Endothelial cell of hepatic sinusoid (primary cell): ENCODE data around the gene TRPV3.
"Not testable (repeated sequence)": the region's sequence is repeated elsewhere in the genome, so short reads cannot be mapped to it uniquely, and the experiment has no call there.

Experiments used
- in situ Hi-C: cut with HindIII; loops from 2 replicates; pipeline ENCODE4 v1.10.0; 2017; ENCODE audit warnings: low sequenced_read_pairs

TRPV3 gene

GRCh38 chr17:3527468-3527867 lies 30.1 kb downstream of the TRPV3 start:
- in situ Hi-C loops, result no loop called here

- in situ Hi-C loops, result no loop called here
Observed at GRCh38 chr17:3526971-3527370, 30.6 kb downstream of the TRPV3 start.

DNA sequence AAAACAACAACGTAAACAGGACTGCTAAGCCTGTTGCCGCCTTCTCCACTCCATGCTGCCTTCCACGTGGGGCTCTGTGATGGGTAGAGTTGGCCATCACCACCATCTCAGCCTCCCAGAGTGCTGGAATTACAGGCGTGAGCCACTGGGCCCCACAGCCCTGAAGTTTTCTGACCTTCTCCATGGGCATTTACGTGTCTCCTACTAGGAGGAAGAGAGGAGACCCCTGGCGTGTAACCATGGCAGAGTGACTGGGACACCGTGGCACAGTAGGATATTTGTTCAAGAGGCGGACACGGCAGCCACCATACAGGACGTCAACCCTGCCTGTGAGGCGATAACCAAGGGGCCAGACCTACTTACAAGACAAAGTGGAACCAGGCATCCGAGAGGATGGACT lies 31.1 kb downstream of the TRPV3 start:
- in situ Hi-C loops, result no loop called here

DNA sequence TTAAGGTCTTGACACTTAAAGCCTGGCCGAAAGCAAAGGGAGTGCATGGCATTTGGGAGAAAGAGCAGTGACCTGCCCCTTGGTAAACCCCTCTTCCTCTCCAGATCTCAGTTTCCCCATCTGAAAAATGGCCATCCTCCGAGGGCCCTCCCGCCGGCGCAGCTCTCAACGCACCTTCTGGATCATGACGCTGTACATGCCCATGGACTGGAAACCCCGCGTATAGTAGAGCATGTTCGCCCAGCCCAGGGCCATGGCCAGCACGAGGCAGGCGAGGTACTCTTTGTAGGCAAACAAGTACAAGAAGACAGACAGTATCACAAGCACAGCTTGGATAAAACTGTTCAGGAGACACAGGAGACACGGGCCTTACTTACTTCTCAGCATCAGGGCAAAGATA lies 33.6 kb downstream of the TRPV3 start:
- in situ Hi-C loops, result no loop called here

DNA sequence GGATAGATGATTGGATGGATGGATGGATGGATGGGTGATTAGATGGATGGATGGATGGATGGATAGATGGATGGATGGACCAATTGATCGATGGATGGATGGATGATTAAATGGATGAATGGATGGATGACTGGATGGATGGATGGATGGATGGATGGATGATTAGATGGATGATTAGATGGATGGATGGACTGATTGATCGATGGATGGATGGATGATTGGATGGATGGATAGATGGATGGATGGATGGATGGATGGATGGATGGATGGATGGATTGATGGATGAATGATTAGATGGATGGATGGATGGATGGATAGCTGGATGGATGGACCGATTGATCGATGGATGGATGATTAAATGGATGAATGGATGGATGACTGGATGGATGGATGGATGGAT lies 38.1 kb downstream of the TRPV3 start:
- in situ Hi-C loops, result not testable (repeated sequence)

DNA sequence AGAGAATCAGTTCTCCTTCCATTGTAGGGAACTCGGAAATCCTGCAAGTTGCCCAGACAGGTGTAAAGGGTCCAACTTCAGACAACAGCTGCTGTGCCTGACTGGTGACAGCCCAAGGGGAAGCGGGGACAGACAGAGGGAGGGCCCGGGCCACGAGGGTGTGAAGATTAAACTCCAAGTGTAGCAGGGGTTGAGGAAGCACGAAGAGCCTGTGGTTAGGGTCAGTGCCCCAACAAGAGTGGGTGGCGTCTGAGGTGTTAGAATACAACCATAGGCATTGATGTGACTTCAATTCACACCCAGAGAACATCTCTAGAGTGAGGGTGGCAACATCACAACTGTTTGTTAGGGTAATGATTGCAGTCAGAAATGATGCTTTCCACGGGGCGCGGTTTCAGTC lies 42.7 kb downstream of the TRPV3 start:
- in situ Hi-C loops, result no loop called here

DNA sequence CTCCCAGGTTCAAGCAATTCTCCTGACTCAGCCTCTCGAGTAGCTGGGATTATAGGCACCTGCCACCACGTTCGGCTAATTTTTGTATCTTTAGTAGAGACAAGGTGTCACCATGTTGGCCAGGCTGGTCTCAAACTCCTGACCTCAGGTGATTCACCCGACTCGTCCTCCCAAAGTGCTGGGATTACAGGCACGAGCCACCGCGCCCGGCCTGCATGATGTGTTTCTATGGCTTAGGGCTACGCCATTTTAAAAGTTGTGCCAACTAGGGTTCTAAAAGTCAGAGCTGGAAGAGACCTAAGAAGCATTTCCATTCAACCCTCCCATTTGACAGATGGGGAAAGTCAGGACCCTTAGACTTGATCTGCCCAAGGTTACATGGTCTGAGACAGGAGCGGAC lies 43.4 kb downstream of the TRPV3 start:
- in situ Hi-C loops, result not testable (repeated sequence)

DNA sequence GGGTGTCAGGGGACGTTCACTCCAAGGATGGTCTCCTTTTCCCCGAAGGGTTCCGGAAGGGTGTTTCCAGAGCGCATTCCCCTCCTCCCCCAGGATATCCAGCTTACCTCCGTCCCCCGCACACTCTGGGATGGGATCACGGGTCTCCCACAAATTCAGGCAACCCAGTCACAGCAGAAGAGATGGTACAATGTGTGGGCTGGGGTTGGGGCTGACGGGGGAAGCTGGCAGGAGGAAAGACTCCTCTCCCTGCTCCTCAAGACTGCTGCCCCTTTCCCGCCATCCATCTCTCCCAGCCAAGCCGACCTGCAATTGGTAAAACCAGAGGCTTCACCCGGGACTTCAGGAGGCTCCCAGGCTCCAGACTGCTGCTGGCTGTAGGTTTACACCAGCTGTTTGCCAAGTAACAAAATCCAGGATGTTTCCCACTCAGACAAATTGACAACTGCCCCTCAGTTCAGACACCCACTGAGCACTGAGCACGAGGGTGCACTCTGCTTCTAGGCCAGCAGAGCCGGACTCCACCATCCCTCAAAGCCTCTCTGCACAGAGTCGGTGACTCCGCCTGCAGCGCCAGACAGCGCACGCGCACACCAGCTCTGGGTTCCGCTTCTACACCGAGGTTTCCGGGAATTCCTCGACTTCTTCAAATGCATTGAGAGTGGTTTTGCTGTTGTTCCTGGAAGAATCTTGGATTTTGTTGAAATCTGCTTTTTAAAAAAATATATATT lies 44.1 kb downstream of the TRPV3 start:
- in situ Hi-C loops, result no loop called here

- in situ Hi-C loops, result no loop called here
Observed at GRCh38 chr17:3512505-3513171, 45.0 kb downstream of the TRPV3 start.

GRCh38 chr17:3511852-3512504 lies 45.6 kb downstream of the TRPV3 start:
- in situ Hi-C loops, result no loop called here

DNA sequence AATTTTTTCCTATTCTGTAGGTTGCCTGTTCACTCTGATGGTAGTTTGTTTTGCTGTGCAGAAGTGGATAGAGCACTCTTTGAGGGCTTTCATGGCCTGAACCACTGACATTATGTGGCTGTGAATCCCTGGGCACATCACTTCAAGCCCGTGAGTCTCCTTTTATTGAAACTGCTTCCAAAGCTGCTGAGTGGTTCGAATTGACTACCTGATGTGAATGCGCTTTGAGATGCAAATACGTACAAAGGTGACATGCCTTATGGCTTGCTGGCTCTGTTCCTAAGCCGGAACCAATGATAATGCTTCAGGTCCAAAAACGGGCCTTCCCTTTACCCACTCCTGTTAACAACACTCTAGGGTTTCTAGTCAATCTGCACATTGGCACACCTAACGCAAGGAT lies 47.5 kb downstream of the TRPV3 start:
- in situ Hi-C loops, result no loop called here

DNA sequence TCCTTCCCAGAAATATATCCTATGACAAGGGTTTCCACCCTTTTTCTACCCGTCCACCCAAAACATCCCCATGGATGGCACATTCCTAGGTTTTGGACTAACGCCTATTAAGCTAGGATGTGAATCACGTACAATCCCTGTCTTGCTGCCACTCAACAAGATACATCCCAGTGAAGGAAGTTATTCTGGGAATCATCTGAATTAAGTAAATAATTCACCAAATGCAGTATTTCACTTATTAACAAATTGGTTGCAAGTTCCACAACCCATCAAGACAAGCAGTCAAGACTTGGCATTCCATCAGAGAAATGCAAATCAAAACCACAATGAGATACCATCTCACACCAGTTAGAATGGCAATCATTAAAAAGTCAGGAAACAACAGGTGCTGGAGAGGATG lies 49.7 kb downstream of the TRPV3 start:
- in situ Hi-C loops, result no loop called here

GRCh38 chr17:3507071-3507470 lies 50.5 kb downstream of the TRPV3 start:
- in situ Hi-C loops, result no loop called here

DNA sequence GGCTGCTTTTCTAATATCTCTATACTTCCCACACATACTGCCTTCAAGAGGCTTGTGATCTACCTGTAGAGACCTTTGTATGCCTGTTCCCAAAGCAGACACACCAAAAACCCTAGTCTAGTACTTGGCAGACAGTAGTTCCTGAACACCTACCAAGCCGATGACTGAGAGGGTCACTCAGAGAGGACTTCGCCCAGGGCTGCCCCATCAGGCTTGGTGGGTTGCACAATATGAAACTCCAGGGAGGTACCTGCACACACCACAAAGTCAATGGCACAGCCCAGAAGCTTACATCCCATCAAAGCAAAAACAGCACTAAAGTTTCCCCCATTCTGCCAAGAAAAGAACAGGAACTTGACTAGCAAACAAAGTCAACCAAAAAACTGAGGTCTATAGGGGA lies 51.6 kb downstream of the TRPV3 start:
- in situ Hi-C loops, result no loop called here

DNA sequence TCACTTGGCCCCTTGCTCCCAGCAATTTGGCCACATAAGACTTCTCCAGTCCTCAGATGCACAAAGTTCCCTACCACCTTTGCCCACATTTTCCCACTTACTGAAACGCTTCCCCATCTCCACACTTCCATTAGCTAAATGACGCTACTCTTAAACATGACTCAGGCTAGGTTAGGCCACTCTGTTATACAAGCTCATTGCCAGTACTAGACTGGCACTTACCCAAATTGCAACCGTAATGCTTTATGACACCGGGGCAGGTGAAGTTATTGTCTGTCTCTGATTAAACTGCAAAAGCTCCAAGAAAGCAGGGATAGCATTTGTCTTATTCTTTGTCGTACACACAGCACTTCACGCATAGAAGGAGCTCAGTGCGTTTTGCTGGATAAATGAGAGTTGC lies 52.6 kb downstream of the TRPV3 start:
- in situ Hi-C loops, result no loop called here

GRCh38 chr17:3503285-3503684 lies 54.3 kb downstream of the TRPV3 start:
- in situ Hi-C loops, result no loop called here

- in situ Hi-C loops, result no loop called here
Observed at GRCh38 chr17:3502466-3502865, 55.1 kb downstream of the TRPV3 start.

- in situ Hi-C loops, result no loop called here
Observed at GRCh38 chr17:3501344-3501743, 56.3 kb downstream of the TRPV3 start.

DNA sequence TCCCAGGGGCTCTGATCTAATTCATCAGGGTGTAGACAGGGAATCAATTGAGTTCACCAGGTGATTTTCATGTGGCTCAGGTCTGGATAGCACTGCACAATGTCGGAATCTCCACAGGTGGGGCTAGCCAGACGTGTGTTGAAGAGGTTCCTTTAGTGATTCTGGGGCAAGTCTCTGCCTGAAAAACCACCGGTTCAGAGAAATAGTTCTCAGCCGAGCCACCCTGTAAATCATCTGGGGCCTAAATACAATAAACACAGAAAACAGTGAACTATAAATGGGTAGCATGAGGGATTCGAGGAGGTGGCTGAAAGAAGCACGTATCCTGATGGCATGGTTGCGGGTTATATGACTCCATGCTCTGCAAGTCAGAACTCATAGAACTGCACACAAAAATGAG lies 60.5 kb downstream of the TRPV3 start:
- in situ Hi-C loops, result no loop called here

- in situ Hi-C loops, result no loop called here
Observed at GRCh38 chr17:3485481-3486068, 72.0 kb downstream of the TRPV3 start.

GRCh38 chr17:3482852-3483251 lies 74.8 kb downstream of the TRPV3 start:
- in situ Hi-C loops, result no loop called here

DNA sequence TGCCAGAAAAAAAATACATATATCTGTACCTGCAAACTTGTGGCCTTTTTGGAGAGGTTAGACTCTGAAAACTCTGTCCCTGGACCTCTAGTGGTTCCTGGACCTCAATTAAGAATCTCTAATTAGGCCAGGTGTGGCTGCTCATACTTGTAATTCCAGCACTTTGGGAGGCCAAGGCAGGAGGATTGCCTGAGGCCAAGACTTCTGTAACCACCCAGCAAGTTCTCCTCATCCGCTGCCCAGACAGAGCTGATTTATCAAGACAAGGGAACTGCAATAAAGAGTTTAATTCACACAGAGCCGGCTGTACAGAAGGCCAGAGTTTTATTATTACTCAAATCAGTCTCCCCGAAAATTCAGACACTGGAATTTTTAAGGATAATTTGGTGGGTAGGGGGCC lies 77.6 kb downstream of the TRPV3 start:
- in situ Hi-C loops, result no loop called here
